Loucy (cell line): ENCODE measurements around the gene GALNT9.

Source experiments
- H2AFZ ChIP-seq: fragments of 200-600 bp; sonication (generic); 2 replicates; pipeline ENCODE4 v1.6.0; 2016; ENCODE audit warnings: antibody characterized with exemption, mild to moderate bottlenecking, low read length, moderate library complexity
- H3F3A ChIP-seq: fragments of 200-600 bp; 2 replicates; pipeline ENCODE4 v1.6.0; 2016; ENCODE audit warnings: antibody characterized with exemption, low read depth, mild to moderate bottlenecking
- H3K27me3 ChIP-seq: fragments of 200-600 bp; sonication (generic); 2 replicates; pipeline ENCODE4 v1.6.1; 2014; ENCODE audit warnings: low read length, mild to moderate bottlenecking; ENCODE audit not compliant: insufficient read depth, poor library complexity, severe bottlenecking
- H3K36me3 ChIP-seq: fragments of 200-600 bp; sonication (generic); 2 replicates; pipeline ENCODE4 v1.6.1; 2016; ENCODE audit warnings: low read length; ENCODE audit not compliant: insufficient read depth
- H3K4me1 ChIP-seq: fragments of 200-600 bp; sonication (generic); 2 replicates; pipeline ENCODE4 v1.5.1; 2014; ENCODE audit warnings: low read length, mild to moderate bottlenecking; ENCODE audit not compliant: insufficient read depth, poor library complexity, severe bottlenecking
- H3K4me2 ChIP-seq: fragments of 200-600 bp; sonication (generic); 2 replicates; pipeline ENCODE4 v1.6.0; 2014; ENCODE audit warnings: antibody characterized with exemption, low read length, low read depth, mild to moderate bottlenecking; ENCODE audit not compliant: poor library complexity, severe bottlenecking
- H3K4me3 ChIP-seq: fragments of 200-600 bp; sonication (generic); 2 replicates; pipeline ENCODE4 v1.5.1; 2014; ENCODE audit warnings: low read length, mild to moderate bottlenecking, mixed read lengths; ENCODE audit not compliant: poor library complexity, severe bottlenecking
- H3K79me2 ChIP-seq: fragments of 200-600 bp; sonication (generic); 2 replicates; pipeline ENCODE4 v1.6.1; 2014; ENCODE audit warnings: low read length; ENCODE audit not compliant: insufficient read depth
- H3K9ac ChIP-seq: fragments of 200-600 bp; sonication (generic); 2 replicates; pipeline ENCODE4 v1.6.0; 2014; ENCODE audit warnings: mild to moderate bottlenecking, low read depth, low read length, moderate library complexity; ENCODE audit not compliant: poor library complexity, severe bottlenecking
- H3K9me2 ChIP-seq: fragments of 200-600 bp; sonication (generic); replicated peaks from 2 replicates; pipeline ENCODE4 v1.6.1; 2016; ENCODE audit warnings: low read depth, low read length, mixed read lengths
- H3K9me3 ChIP-seq: fragments of 200-600 bp; sonication (generic); 2 replicates; pipeline ENCODE4 v1.6.1; 2014; ENCODE audit warnings: mild to moderate bottlenecking, antibody characterized with exemption, low read length, low read depth; ENCODE audit not compliant: insufficient read depth
- H4K20me1 ChIP-seq: fragments of 200-600 bp; sonication (generic); 2 replicates; pipeline ENCODE4 v1.6.0; 2014; ENCODE audit warnings: antibody characterized with exemption, low read length, mild to moderate bottlenecking; ENCODE audit not compliant: insufficient read depth, poor library complexity, severe bottlenecking
- CTCF ChIP-seq: fragments of 200-600 bp; sonication (generic); conservative IDR thresholded peaks from 2 replicates; pipeline ENCODE4 v1.5.1; 2014; ENCODE audit warnings: mild to moderate bottlenecking, antibody characterized with exemption, low read length
- EZH2phosphoT487 ChIP-seq: fragments of 200-600 bp; IDR thresholded peaks from 2 replicates; pipeline ENCODE4 v1.6.1; 2018; ENCODE audit warnings: antibody characterized with exemption, mild to moderate bottlenecking, moderate library complexity, borderline replicate concordance

GALNT9 gene

GRCh38 chr12:132278401-132279183 lies 50.8 kb downstream of the GALNT9 start:
- H3K4me3 ChIP-seq = no peak overlapping the region
- peaks cover 9% of the 10 kb centered on the region for H3K4me1 ChIP-seq
- no peaks in the 10 kb centered on the region for H3K9me2 ChIP-seq
- no peaks in the 10 kb centered on the region for H3K79me2 ChIP-seq
- no peaks in the 10 kb centered on the region for H3K36me3 ChIP-seq
- H2AFZ ChIP-seq = no peak overlapping the region
- H3K9me3 ChIP-seq = no peaks in the 10 kb centered on the region
- no peaks in the 10 kb centered on the region for H3K27me3 ChIP-seq
- H3K9ac ChIP-seq = no peak overlapping the region
- no peaks in the 10 kb centered on the region for H3F3A ChIP-seq
- no peak overlapping the region for H3K4me2 ChIP-seq
- TF ChIP-seq CTCF (no peak), EZH2phosphoT487 (no peak)
- H4K20me1 ChIP-seq = no peaks in the 10 kb centered on the region

DNA sequence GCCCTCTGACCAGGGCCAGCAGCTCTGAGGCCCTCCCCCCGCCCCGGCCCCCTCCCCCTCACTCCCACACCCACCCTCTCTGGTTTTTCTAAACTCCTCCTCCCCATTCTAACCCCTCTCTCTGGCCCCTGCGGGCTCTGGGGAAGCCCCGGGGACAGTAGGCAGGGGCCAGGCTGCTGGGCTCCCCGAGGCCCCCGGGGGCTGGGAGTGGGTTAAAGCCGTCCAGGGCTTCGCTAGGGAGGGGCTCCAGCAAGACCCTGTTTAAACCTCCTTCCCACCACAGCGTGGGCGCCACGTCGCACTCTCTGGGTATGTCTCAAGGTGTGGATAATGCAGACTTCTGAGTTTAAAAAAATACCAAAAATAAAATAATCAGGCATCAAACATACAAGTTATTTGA lies 51.4 kb downstream of the GALNT9 start:
- no peaks in the 10 kb centered on the region for H3F3A ChIP-seq
- no peaks in the 10 kb centered on the region for H3K27me3 ChIP-seq
- TF ChIP-seq CTCF (no peak), EZH2phosphoT487 (no peak)
- H3K4me3 ChIP-seq = no peak overlapping the region
- no peaks in the 10 kb centered on the region for H4K20me1 ChIP-seq
- no peaks in the 10 kb centered on the region for H3K9me3 ChIP-seq
- no peak overlapping the region for H3K4me2 ChIP-seq
- H3K9ac ChIP-seq = no peak overlapping the region
- H3K4me1 ChIP-seq = peaks cover 5% of the 10 kb centered on the region
- no peaks in the 10 kb centered on the region for H3K9me2 ChIP-seq
- H3K36me3 ChIP-seq = no peaks in the 10 kb centered on the region
- no peaks in the 10 kb centered on the region for H3K79me2 ChIP-seq
- no peak overlapping the region for H2AFZ ChIP-seq

GRCh38 chr12:132277374-132277941 lies 51.9 kb downstream of the GALNT9 start:
- no peaks in the 10 kb centered on the region for H3K36me3 ChIP-seq
- no peaks in the 10 kb centered on the region for H3K79me2 ChIP-seq
- no peak overlapping the region for H3K4me3 ChIP-seq
- H3K4me1 ChIP-seq = no peaks in the 10 kb centered on the region
- no peak for TF ChIP-seq CTCF
- no peak for TF ChIP-seq EZH2phosphoT487
- no peak overlapping the region for H2AFZ ChIP-seq
- H3F3A ChIP-seq = no peaks in the 10 kb centered on the region
- H3K4me2 ChIP-seq = no peak overlapping the region
- no peaks in the 10 kb centered on the region for H3K9me3 ChIP-seq
- no peaks in the 10 kb centered on the region for H3K27me3 ChIP-seq
- no peak overlapping the region for H3K9ac ChIP-seq
- no peaks in the 10 kb centered on the region for H4K20me1 ChIP-seq
- H3K9me2 ChIP-seq = no peaks in the 10 kb centered on the region
